OCI-LY7 (cell line): ENCODE data around the gene HS2ST1.

Experiments
- EZH2phosphoT487 ChIP-seq: fragments of 200-600 bp; sonication (generic); IDR thresholded peaks from 2 replicates; pipeline ENCODE4 v1.6.1; 2018; ENCODE audit warnings: low read depth, borderline replicate concordance, mild to moderate bottlenecking, mixed run types, antibody characterized with exemption, low read length, moderate library complexity, mixed read lengths
- TF ChIP-seq, protein P1 (sequence below): fragments of 200-600 bp; sonication (generic); conservative IDR thresholded peaks from 2 replicates; pipeline ENCODE4 v1.5.1; 2014; ENCODE audit warnings: mild to moderate bottlenecking, antibody characterized with exemption, low read length, moderate library complexity, mixed read lengths

DNA sequence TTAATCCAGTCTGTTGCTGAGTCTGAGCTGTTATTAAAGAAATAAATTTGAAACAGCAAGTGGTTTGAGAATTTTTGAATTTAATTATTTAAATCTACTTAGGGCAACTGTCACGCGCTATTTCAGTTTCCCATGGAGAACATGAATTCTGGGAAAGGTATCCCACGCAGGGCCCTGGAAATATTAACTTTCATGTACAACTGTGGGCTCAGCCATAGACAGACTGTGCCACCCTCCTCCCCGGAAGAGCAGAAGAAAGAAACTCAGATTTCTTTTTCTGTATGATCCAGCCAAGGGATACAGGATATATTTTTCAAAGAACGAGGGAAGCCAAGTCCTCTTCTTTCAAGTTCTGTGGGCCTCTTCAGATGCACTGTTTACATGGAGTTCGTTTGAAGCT, 241.7 kb downstream of the HS2ST1 start:
- TF ChIP-seq, protein P1, sequence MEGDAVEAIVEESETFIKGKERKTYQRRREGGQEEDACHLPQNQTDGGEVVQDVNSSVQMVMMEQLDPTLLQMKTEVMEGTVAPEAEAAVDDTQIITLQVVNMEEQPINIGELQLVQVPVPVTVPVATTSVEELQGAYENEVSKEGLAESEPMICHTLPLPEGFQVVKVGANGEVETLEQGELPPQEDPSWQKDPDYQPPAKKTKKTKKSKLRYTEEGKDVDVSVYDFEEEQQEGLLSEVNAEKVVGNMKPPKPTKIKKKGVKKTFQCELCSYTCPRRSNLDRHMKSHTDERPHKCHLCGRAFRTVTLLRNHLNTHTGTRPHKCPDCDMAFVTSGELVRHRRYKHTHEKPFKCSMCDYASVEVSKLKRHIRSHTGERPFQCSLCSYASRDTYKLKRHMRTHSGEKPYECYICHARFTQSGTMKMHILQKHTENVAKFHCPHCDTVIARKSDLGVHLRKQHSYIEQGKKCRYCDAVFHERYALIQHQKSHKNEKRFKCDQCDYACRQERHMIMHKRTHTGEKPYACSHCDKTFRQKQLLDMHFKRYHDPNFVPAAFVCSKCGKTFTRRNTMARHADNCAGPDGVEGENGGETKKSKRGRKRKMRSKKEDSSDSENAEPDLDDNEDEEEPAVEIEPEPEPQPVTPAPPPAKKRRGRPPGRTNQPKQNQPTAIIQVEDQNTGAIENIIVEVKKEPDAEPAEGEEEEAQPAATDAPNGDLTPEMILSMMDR: no peak
- TF ChIP-seq EZH2phosphoT487: no peak
